ENCODE data around the gene RAD51B.

DNA sequence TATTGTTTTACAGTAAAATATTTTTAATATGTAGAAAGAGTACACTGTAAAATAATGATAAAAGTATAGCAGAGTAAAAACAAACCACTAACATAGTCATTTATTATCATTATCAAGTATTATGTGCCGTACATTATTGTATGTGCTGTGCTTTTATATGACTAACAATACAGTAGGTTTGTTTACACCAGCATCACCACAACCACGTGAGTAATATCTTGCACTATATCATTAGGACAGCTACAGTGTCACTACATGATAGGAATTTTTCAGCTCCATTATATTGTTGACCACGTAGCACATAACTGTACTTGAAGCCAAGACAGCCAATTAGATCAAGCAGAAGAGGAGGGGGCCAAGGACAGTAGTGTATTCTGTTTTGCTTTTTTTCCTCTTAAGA, 415.4 kb downstream of the RAD51B start:
- TF ChIP-seq POLR2AphosphoS5 (IDR thresholded peaks at IDR 0.05) (no peak), POLR2A (IDR thresholded peaks at IDR 0.05) (no peak)
